ENCODE results near the gene MINAR1. TPM values are rescaled to one million over a fixed set of nuclear protein-coding genes. Genes with fewer than 3 reads are reported as not detected.

The MINAR1 gene
- total RNA-seq, 2 donors from 2014 or later = 0.12 to 0.34 TPM

DNA sequence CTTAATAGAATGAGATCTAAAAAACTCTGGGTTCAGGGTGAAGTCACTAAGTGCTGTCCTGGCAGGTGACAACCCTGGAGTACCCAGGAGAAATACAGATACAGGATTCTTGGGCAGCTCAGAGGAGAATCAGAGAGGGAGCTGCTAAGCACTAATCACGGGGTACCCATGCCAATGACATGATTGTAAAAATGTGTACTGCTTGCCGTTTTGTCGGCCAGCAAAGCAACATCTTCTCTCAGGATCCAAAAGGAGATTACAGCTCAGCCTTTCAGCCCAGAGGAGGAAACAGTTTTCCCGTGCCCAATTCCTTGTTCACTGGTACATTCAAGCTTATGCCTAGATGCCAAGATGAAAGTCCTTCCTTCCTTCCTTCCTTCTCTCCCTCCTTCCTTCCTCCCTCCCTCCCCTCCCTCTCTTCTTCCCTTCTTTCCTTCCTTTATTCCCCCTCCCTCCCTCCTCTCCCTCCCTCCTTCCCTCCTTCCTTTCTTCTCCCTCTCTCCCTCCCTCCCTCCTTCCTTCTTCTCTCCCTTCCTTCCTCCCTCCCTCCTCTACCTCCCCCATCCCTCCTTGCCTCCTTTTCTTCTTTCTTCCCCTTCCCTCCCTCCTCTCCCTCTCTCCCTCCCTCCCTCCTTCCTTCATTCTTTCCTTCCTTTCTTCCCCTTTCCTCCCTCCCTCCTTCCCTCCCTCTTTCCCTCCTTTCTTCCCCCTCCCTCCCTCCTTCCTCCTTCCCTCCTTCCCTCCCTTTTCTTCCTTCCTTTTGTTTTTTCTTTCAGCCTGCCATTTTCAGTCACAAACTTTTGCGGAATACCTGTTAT lies 4.1 kb upstream of the MINAR1 start:
- intact Hi-C loops (cut with DNase I) = no loop called here
- DNase-seq (no peak), ATAC-seq (no peak)

DNA sequence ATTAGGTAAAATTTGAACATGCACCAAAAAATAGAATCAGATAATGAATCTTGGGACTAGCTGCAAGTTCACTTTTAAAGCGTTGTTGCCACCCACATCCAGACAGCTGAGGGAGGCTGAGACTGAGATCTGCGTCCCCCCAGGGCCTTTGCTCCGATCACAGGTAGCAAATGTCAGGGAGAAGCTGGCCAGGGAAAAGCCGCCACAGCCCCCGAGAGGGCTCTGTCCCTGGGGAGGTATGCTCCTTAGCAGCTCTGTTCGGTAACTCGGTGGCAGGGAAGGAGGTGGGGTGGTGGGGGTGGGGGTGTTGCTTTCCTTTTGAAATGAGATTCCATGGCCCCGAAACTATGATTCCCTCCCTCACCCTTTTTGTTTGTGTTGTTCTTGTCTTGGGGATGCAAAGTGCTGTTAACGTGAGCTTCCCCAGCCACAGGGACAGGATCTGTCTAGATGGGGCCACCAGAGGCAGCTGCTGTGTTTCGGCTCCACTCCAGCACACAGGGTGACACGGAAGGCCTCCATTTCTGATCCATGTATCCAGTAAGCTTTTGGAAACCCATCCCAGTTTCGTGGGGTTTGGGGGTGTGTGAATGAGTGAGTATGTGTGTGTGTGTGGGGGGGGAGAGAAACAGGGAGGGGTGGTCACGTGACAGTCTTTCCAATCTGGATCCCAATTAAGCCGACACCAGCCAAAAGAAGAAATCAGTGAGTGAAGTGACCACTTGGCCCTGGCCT lies 1.1 kb upstream of the MINAR1 start:
- intact Hi-C loops (cut with DNase I) = loop anchor here in 1 of 2 donors (5.0 kb wide), 1 partner anchor 49 kb away; no protein-coding TSS in a partner anchor
- peak in 1 of 2 donors; percentile 16 for ATAC-seq
- DNase-seq = no peak

DNA sequence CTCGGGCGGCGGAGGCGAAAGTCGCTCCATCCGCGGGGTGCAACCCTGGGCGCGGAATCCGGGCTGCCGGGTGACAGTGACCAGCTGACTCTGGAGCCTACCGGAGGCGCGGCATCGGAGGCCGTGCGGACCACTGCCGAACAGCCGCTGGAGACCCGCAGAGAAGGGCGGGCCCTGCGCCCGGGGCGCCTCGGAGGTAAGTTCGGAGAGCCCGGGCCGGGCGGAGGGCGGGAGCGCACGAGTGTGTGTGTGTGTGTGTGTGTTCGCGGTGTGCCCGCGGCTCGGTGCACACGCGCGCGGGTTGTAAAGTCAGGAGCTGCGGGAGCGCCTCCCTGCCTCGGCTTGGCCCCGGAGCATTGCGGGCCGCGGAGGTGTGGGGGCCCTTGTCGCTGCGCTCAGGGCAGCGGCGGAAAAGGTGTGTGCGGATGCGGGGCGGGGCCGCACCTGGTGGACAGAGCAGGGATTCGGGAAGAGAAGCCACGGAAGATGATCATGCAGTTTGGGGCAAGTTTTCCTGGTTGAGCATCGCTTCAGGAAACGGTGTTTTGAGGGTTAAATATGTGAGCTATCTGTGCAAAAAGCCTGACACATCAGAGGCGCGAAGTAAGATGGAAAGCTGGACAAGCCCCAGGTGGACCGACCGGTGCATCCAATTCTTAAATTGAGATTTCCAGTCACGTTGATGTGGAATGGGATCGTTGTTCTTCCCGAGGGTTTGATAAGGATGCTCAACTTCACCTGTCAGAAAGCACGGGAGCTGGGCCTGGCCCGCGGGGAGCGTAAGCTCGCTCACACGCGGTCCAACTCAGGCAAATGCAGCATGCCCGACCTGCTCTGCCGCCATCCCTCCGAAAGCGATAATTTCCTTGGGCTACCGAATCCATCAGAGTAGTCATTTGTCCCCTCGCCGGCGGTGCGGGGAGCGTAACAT lies 474 bp downstream of the MINAR1 start:
- intact Hi-C loops (cut with DNase I) = loop anchor here in 1 of 2 donors (5.0 kb wide), 1 partner anchor 50 kb away; no protein-coding TSS in a partner anchor
- no peak for DNase-seq
- peak in 1 of 2 donors; percentile 27 for ATAC-seq

DNA sequence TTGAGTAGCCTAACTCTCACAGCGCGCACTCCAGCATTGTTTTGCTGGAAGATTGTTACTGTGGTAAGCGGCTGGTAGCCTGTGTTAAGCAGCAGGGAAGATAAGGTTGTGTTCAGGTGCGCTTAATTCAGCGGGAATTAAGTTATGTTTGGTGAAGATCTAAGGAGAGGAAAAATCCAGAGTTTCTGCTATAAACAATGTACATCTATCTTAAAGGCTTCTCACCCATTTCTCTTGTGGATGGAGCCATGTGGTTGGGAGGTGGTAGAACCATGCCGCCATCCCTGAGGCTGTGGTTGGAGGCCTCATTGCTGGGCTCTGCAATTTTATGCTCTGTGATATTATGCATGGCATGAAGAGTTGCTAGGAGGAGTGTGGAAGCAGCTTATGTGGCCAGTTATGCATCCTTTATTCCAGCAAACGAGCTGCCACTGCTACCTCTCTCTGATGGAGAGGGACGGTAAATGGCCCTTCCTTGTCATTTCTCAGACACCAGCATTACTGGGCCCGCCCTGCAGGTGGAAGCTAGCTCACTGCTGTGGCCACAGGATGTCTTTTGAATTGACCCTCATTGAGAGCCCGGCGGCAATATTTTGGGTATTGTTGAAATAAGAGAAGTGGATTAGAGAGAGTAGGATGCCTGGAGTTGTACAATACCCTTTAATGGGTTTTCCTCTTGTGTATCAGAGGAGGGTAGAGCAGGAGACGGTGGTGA lies 1.3 kb downstream of the MINAR1 start:
- intact Hi-C loops (cut with DNase I) = loop anchor here in 1 of 2 donors (5.0 kb wide), 1 partner anchor 51 kb away; no protein-coding TSS in a partner anchor
- ATAC-seq (no peak), DNase-seq (no peak)

DNA sequence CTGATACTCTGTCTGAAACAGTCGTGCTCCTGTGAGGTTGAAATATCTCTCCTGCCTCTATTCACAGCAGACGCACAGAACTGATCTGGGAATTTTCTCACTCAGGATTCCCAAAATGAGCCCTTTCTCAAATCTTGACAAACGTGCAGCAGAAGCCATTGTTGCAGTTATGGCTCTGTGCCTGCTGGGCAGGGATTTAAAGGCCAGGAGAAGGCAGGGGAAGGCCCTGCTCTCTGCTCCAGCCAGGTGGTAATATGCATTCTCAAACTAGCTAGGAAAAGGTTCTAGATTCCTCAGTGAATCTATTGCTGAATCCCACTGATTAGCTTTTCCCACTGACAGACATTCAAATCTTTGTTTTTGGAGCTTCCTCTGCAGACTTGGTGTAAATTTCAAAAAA lies 2.2 kb downstream of the MINAR1 start:
- intact Hi-C loops (cut with DNase I) = loop anchor here in 1 of 2 donors (5.0 kb wide), 1 partner anchor 52 kb away; no protein-coding TSS in a partner anchor
- ATAC-seq (no peak), DNase-seq (no peak)

DNA sequence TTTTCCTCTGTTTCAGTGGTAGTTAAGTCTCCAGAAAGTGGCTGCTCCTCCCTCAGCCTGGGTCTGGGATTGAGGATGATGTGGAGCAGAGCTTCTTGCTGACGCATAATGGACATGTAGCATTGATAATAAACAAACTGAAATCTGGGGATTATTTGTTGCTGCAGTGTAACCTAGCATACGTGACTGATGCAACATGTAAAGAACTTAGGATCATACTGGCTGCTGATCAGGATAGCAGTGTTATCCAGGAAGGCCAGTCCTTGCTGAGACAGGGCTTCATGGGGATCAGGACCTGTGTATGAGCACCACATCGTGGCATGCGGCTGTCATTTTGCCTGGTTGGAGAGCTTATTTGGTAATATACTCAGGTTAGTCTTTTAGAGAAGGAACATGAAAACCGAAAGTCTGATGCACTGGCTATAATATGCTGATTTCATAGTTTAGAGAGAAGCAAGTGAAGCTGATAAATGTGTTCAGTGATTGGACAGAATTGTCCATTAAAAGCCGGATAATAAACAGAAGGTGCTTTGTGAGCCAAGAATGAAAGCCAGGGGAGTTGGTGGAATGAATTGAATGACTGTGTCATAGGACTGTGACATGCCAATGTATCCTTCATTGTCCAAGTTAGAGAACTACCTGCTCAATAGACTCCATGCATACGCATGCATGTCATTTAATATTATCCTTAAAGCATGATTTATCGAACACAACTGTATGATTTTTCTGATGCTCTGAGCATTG lies 4.1 kb downstream of the MINAR1 start:
- intact Hi-C loops (cut with DNase I) = no loop called here
- ATAC-seq = no peak
- no peak for DNase-seq

DNA sequence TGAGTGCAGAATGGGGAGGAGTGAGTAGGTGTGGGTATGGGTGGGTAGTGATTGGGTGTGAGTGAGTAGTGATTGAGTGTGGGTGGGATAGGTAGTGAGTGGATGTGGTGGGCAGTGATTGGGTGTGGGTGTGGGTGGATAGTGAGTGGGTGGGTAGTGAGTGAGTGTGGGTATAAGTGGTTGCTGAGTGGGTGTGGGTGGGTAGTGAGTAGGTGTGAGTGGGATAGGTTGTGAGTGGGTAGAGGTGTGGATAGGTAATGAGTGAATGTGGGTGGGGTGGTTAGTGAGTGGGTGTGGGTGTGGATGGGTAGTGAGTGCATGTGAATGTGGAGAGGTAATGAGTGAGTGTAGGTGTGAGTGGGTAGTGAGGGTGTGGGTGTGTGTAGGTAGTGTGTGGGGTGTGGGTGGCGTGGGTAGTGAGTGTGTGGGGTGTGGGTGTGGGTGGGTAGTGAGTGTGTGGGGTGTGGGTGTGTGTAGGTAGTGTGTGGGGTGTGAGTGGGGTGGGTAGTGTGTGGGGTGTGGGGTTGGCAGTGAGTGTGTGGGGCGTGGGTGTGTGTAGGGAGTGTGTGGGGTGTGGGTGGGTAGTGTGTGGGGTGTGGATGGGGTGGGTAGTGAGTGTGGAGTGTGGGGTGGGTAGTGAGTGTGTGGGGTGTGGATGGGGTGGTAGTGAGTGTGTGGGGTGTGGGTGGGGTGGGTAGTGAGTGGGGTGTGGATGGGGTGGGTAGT lies 5.3 kb downstream of the MINAR1 start:
- ATAC-seq (no peak), DNase-seq (no peak)
- intact Hi-C loops (cut with DNase I) = no loop called here

DNA sequence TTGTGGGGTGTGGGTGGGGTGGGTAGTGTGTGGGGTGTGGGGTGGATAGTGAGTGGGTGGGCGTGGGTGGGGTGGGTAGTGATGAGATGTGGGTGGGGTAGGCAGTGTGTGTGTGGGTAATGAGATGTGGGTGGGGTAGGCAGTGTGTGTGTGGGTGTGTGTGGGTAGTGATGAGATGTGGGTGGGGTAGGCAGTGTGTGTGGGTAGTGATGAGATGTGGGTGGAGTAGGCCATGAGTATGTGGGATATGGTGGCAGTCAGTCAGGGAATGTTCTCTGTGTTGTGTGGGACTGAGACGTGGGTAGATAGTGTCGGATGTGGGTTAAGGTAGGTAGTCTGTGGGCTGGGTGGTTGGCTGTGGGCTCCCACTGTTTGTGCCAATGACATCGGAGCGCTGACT lies 7.1 kb downstream of the MINAR1 start:
- DNase-seq (no peak), ATAC-seq (no peak)
- intact Hi-C loops (cut with DNase I) = no loop called here

DNA sequence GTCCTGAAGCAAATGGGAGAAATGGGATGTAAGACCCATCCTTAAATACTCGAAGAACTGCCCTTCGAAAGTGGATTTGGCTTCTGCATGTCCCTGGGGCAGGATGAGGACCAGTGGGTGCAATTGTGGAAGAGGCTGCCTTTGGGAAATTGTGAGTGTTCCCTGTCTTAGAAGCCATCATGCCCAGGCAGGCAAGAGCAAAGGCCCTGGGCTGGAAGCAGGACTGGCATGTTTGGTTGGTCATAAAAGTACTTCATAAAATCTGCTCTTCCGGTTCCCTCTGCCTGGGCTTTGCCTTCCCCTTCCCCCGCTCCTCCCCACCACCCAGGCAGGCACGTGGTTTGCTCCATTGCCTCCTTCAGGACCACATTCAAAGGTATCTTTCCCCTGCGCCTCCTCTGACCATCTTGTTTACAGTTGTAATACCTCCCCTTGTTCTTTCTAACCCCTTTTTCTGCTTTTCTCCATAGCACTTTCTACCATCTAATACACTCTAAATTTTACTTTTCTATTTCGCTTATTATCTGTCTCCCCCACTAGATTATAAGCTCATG lies 8.3 kb downstream of the MINAR1 start:
- ATAC-seq (no peak), DNase-seq (no peak)
- intact Hi-C loops (cut with DNase I) = no loop called here

DNA sequence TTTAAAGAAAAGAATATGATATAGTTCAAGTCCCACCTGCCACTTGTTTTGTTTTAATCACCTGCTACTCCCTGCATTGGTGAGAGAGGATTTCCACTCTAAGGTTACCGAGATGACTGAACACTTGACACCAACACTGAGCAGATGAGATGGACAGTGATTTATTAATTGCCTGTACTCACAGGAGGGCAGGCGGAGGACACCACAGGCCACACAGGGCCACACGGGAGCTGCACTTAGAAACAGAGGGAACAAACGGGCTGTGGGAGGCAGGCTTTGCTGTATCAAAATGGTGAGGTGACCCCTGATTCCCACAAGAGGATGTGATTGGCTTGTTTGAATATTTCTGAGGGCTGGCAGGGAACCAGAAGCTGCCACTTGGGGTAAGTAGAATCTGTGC lies 10.8 kb downstream of the MINAR1 start:
- intact Hi-C loops (cut with DNase I) = no loop called here
- DNase-seq = no peak
- ATAC-seq = no peak

DNA sequence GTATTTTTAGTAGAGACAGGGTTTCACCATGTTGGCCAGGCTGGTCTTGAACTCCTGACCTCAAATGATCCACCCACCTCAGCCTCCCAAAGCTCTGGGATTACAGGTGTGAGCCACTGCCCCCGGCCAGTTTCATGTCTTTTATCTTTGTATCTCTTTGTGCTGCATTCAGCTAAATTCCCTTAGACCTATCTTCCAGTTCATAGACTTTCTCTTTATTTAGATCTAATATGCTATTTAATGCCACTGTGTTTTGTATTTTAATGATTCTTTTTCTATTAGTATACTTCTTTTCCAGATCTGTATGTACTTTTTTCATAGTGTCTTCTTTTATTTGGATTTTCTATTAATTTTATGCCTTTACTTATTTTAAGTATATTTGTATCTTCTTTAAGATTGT lies 14.9 kb downstream of the MINAR1 start:
- DNase-seq = no peak
- ATAC-seq = no peak
- intact Hi-C loops (cut with DNase I) = no loop called here

DNA sequence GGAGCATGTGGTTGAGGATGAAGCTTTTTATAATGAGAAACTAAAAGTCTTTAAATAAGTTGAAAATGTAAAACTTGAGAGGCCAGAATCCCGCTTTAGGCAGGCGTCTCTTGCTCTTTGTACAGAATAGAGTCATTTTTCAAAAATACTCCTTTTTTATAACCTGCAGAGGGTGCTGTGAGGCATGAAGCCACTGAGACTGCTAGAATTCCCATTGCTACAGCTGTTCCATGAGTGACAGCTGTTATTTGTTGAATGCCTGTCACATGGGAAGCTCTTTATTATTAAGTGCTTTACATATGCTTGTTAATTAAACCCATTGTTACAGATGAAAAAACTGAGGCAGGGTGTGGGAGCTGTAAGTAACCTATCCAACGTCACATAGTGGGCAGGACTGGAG lies 18.5 kb downstream of the MINAR1 start:
- DNase-seq (no peak), ATAC-seq (no peak)
- intact Hi-C loops (cut with DNase I) = no loop called here

DNA sequence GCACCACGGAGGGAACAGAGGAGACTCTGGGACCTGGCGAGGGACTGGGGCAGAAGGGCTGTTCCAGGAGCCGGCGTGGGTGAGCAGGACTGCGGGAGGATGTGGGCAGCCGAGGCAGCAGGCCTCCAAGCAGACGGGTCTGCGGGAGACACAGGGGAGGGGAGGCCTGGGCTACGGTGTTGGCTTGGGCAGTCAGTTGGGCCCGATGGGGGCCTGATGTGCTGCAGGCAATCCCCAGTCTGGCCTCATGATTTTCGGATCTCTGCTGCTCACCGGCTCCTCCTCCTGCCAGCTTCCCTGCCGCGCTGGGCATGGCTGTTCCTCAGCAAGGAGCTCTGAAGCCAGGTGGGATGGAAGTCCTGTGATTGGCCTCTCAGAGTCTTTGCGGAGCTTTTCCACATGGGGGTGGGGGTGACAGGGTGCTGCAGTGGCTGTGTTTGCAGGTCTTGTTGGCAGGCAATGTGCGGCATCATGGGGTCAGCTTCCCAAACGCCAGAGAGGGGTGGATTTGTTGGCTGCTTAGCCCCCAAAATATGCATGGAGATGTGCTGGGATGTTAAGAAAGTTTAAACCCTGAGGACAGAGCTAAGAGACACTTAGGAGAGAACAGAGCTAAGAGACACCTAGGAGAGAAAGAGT lies 19.3 kb downstream of the MINAR1 start:
- intact Hi-C loops (cut with DNase I) = no loop called here
- ATAC-seq = no peak
- no peak for DNase-seq

DNA sequence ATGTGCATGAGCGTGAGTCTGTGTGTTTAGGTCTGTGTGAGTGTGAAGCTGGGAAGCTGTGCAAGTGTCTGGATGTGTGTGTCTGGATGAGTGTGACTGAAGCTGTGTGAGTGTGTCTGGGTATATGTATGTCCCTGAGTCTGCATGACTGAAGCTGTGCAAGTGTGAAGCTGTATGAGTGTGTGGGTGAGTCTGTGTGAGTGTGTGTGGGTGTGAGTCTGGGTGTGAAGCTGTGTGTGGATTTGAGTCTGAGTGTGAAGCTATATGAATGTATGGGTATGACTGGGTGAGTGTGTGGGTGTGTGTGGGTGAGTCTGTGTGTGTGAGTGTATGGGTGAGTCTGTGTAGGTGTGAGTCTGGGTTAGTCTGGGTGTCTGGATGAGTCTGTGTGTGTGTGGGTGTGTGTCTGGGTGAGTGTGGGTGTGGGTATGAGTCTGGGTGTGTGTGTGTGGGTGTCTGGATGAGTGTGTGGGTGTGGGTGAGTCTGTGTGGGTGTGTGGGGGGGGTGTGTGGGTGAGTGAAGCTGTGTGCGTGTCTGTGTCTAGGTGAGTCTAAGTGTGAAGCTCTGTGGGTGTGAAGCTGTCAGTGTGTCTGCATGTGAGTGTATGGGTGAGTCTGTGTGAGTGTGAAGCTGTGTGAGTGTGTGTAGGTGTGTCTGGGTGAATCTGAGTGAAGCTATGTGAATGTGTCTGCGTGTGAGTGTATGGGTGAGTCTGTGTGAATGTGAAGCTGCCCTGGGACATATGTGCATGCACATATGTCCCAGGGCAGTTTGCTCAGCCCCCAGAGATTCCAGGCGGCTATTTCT lies 20.3 kb downstream of the MINAR1 start:
- no peak for ATAC-seq
- intact Hi-C loops (cut with DNase I) = no loop called here
- DNase-seq = no peak

DNA sequence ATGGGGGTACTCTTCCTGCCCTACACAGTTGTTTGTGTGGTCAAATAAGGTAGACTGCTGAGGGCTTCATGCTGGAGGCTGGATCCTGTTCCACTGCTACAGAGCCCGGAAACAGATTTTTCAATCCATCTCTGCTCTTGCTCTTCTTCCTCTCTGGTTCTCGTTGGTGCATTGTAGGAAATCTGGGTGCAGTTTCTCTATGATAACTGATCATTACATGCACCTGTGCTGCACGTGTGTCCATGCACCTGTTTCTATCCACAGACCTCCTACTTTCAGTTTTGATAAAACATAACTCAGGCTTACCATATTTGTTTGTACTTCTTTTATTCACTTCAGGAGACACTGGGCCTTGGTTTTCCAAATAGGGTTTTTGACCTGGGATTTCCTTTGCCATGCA lies 21.3 kb downstream of the MINAR1 start:
- intact Hi-C loops (cut with DNase I) = no loop called here
- DNase-seq = no peak
- no peak for ATAC-seq

DNA sequence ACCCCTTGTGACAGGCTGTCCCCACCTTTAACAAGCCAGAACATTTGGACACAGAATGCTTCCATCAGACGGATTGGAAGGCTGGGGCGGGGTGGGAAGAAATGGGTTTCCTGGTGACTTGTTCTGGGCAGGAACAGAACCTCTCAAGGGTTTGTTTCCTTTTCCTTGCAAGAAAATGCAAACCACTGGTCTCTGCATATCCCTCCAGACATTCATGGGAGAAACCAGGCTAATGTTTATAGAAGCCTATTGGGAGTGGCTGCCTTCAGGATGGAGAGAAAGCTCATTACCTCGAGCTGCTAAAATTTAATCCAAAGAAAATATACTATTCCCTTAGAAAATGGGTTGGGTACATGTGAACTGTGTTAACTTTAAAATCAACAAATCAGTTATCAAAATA lies 21.9 kb downstream of the MINAR1 start:
- intact Hi-C loops (cut with DNase I) = no loop called here
- DNase-seq = no peak

More for the DNA sequence above, 21.9 kb downstream of the MINAR1 start:
- no peak for ATAC-seq

Measured in left cardiac atrium (tissue), 4 donors.